Central memory CD8-positive, alpha-beta T cell (primary cell): Measurements from ENCODE around the gene SLC1A1.

Experiments used
- ATAC-seq: fragments of 150-1000 bp; cut with Tn5 transposase; replicated peaks from 2 replicates; pipeline ENCODE4 v1.10.0; 2022; ENCODE audit warnings: mild to moderate bottlenecking, moderate FRiP score, moderate number of reproducible peaks; ENCODE audit not compliant: poor library complexity, severe bottlenecking; ENCODE audit errors: extremely low read depth
- DNase-seq, 2 donors: peaks; one replicate each; pipeline ENCODE4 v3.0.0; 2021; ENCODE audit warnings: low spot score in 2 of 2
- H3K27ac Mint-ChIP-seq: one replicate; pipeline ENCODE4 v1.8.0; 2022; ENCODE audit warnings: low read depth, mild to moderate bottlenecking, moderate library complexity, mixed read lengths
- H3K27me3 Mint-ChIP-seq: one replicate; pipeline ENCODE4 v1.8.0; 2022; ENCODE audit warnings: mixed read lengths
- H3K36me3 Mint-ChIP-seq: one replicate; pipeline ENCODE4 v1.8.0; 2022; ENCODE audit warnings: mild to moderate bottlenecking, moderate library complexity, mixed read lengths; ENCODE audit not compliant: insufficient read depth
- H3K4me1 Mint-ChIP-seq: one replicate; pipeline ENCODE4 v1.8.0; 2022; ENCODE audit warnings: mixed read lengths
- H3K4me3 Mint-ChIP-seq: one replicate; pipeline ENCODE4 v1.8.0; 2022; ENCODE audit warnings: mild to moderate bottlenecking, moderate library complexity, mixed read lengths
- H3K9me3 Mint-ChIP-seq: one replicate; pipeline ENCODE4 v1.8.0; 2022; ENCODE audit warnings: mixed read lengths

SLC1A1 gene

GRCh38 chr9:4494332-4494731 is 4.1 kb downstream of the SLC1A1 start:
- Mint-ChIP-seq H3K4me1 (peaks cover 19% of the 10 kb centered on the region), H3K9me3 (no peaks in the 10 kb centered on the region), H3K27me3 (peaks cover 57% of the 10 kb centered on the region), H3K36me3 (peaks cover 4% of the 10 kb centered on the region), H3K4me3 (no peak overlapping the region), H3K27ac (no peak overlapping the region)
- ATAC-seq (no peak), DNase-seq (no peak)

- Mint-ChIP-seq H3K4me3 (no peak overlapping the region), H3K36me3 (peaks cover 4% of the 10 kb centered on the region), H3K27me3 (peaks cover 54% of the 10 kb centered on the region), H3K27ac (no peak overlapping the region), H3K4me1 (peaks cover 19% of the 10 kb centered on the region), H3K9me3 (no peaks in the 10 kb centered on the region)
- ATAC-seq (no peak), DNase-seq (no peak)
Observed at GRCh38 chr9:4494806-4495205, 4.5 kb downstream of the SLC1A1 start.

- no peak for ATAC-seq
- Mint-ChIP-seq H3K4me3 (no peak overlapping the region), H3K27me3 (peaks cover 54% of the 10 kb centered on the region), H3K27ac (peak overlapping the region; percentile 20), H3K4me1 (peaks cover 19% of the 10 kb centered on the region), H3K9me3 (no peaks in the 10 kb centered on the region), H3K36me3 (peaks cover 4% of the 10 kb centered on the region)
- no peak for DNase-seq
Observed at GRCh38 chr9:4495537-4495936, 5.3 kb downstream of the SLC1A1 start.

GRCh38 chr9:4496497-4496896 is 6.2 kb downstream of the SLC1A1 start:
- ATAC-seq (no peak), DNase-seq (no peak)
- peak overlapping the region; percentile 20 for H3K27ac Mint-ChIP-seq
- peaks cover 46% of the 10 kb centered on the region for H3K27me3 Mint-ChIP-seq
- peaks cover 16% of the 10 kb centered on the region for H3K4me1 Mint-ChIP-seq
- H3K9me3 Mint-ChIP-seq: no peaks in the 10 kb centered on the region
- no peak overlapping the region for H3K4me3 Mint-ChIP-seq
- H3K36me3 Mint-ChIP-seq: peaks cover 4% of the 10 kb centered on the region

GRCh38 chr9:4497395-4497794 is 7.1 kb downstream of the SLC1A1 start:
- H3K36me3 Mint-ChIP-seq: peaks cover 4% of the 10 kb centered on the region
- ATAC-seq (no peak), DNase-seq (no peak)
- H3K4me3 Mint-ChIP-seq: no peak overlapping the region
- H3K27ac Mint-ChIP-seq: no peak overlapping the region
- no peaks in the 10 kb centered on the region for H3K9me3 Mint-ChIP-seq
- H3K4me1 Mint-ChIP-seq: peaks cover 11% of the 10 kb centered on the region
- peaks cover 37% of the 10 kb centered on the region for H3K27me3 Mint-ChIP-seq

- Mint-ChIP-seq H3K4me3 (no peak overlapping the region), H3K27ac (no peak overlapping the region)
Observed at GRCh38 chr9:4497855-4498254, 7.6 kb downstream of the SLC1A1 start.

GRCh38 chr9:4499917-4500316 is 9.6 kb downstream of the SLC1A1 start:
- DNase-seq (no peak), ATAC-seq (no peak)
- no peak overlapping the region for H3K4me3 Mint-ChIP-seq
- H3K36me3 Mint-ChIP-seq: peaks cover 4% of the 10 kb centered on the region
- H3K27ac Mint-ChIP-seq: no peak overlapping the region
- H3K9me3 Mint-ChIP-seq: no peaks in the 10 kb centered on the region
- H3K27me3 Mint-ChIP-seq: peaks cover 24% of the 10 kb centered on the region
- H3K4me1 Mint-ChIP-seq: peaks cover 11% of the 10 kb centered on the region

More at GRCh38 chr9:4497855-4498254, 7.6 kb downstream of the SLC1A1 start:
- Mint-ChIP-seq H3K4me1 (peaks cover 11% of the 10 kb centered on the region), H3K36me3 (peaks cover 4% of the 10 kb centered on the region), H3K9me3 (no peaks in the 10 kb centered on the region), H3K27me3 (peaks cover 32% of the 10 kb centered on the region)
- no peak for DNase-seq
- ATAC-seq: no peak

- Mint-ChIP-seq H3K4me3 (no peak overlapping the region), H3K36me3 (peaks cover 2% of the 10 kb centered on the region), H3K27ac (no peak overlapping the region), H3K4me1 (peaks cover 11% of the 10 kb centered on the region), H3K27me3 (peaks cover 11% of the 10 kb centered on the region), H3K9me3 (no peaks in the 10 kb centered on the region)
- ATAC-seq: no peak
- DNase-seq: no peak
Observed at GRCh38 chr9:4501147-4501507, 10.9 kb downstream of the SLC1A1 start.

GRCh38 chr9:4502444-4502843 is 12.2 kb downstream of the SLC1A1 start:
- Mint-ChIP-seq H3K4me1 (peaks cover 5% of the 10 kb centered on the region), H3K9me3 (no peaks in the 10 kb centered on the region), H3K27me3 (no peaks in the 10 kb centered on the region), H3K36me3 (peaks cover 2% of the 10 kb centered on the region), H3K4me3 (no peak overlapping the region), H3K27ac (no peak overlapping the region)
- no peak for ATAC-seq
- DNase-seq: no peak

- Mint-ChIP-seq H3K27me3 (no peaks in the 10 kb centered on the region), H3K36me3 (peaks cover 2% of the 10 kb centered on the region), H3K4me1 (peaks cover 5% of the 10 kb centered on the region), H3K27ac (no peak overlapping the region), H3K9me3 (no peaks in the 10 kb centered on the region), H3K4me3 (no peak overlapping the region)
- ATAC-seq (no peak), DNase-seq (no peak)
Observed at GRCh38 chr9:4503103-4503502, 12.8 kb downstream of the SLC1A1 start.

GRCh38 chr9:4504250-4504649 is 14.0 kb downstream of the SLC1A1 start:
- peaks cover 5% of the 10 kb centered on the region for H3K4me1 Mint-ChIP-seq
- no peaks in the 10 kb centered on the region for H3K27me3 Mint-ChIP-seq
- no peaks in the 10 kb centered on the region for H3K9me3 Mint-ChIP-seq
- H3K27ac Mint-ChIP-seq: no peak overlapping the region
- H3K4me3 Mint-ChIP-seq: no peak overlapping the region
- DNase-seq (no peak), ATAC-seq (no peak)
- peaks cover 2% of the 10 kb centered on the region for H3K36me3 Mint-ChIP-seq

- DNase-seq (no peak), ATAC-seq (no peak)
- no peaks in the 10 kb centered on the region for H3K27me3 Mint-ChIP-seq
- H3K4me1 Mint-ChIP-seq: no peaks in the 10 kb centered on the region
- no peaks in the 10 kb centered on the region for H3K36me3 Mint-ChIP-seq
- H3K9me3 Mint-ChIP-seq: no peaks in the 10 kb centered on the region
- H3K27ac Mint-ChIP-seq: no peak overlapping the region
- H3K4me3 Mint-ChIP-seq: no peak overlapping the region
Observed at GRCh38 chr9:4506490-4506889, 16.2 kb downstream of the SLC1A1 start.

GRCh38 chr9:4507306-4508130 is 17.2 kb downstream of the SLC1A1 start:
- Mint-ChIP-seq H3K27ac (no peak overlapping the region), H3K9me3 (no peaks in the 10 kb centered on the region), H3K4me1 (no peaks in the 10 kb centered on the region), H3K4me3 (no peak overlapping the region), H3K27me3 (no peaks in the 10 kb centered on the region), H3K36me3 (no peaks in the 10 kb centered on the region)
- ATAC-seq (no peak), DNase-seq (no peak)
